Activated naive CD8-positive, alpha-beta T cell treated with anti-CD3 and anti-CD28 coated beads, Interleukin-2, amount 10 ng/mL, durations not matched to agents 7 days and 5 days (primary cell): ENCODE data around the gene KRT78. TPM values are rescaled to one million over a fixed set of nuclear protein-coding genes. Genes with fewer than 3 reads are reported as not detected.
A peak's percentile ranks its signal among the peaks of the same experiment; 100 is the strongest.
"Not testable (repeated sequence)": the region's sequence is repeated elsewhere in the genome, so short reads cannot be mapped to it uniquely, and the experiment has no call there.

Experiments
- ATAC-seq: fragments of 150-1000 bp; cut with Tn5 transposase; one replicate; pipeline ENCODE4 v1.10.0; 2021; ENCODE audit warnings: low read depth, moderate library complexity
- POLR2A ChIA-PET: fragments of 350-600 bp; sonication (Branson Sonifier 250); formaldehyde crosslinking; loops from one replicate; lab custom pipeline; 2021; ENCODE audit warnings: antibody characterized with exemption; lab: Charles Lee
- DNase-seq: peaks from one replicate; pipeline ENCODE4 v3.0.0; 2021
- H3K27ac Mint-ChIP-seq: one replicate; pipeline ENCODE4 v1.8.0; 2022; ENCODE audit warnings: mild to moderate bottlenecking, mixed read lengths
- H3K27me3 Mint-ChIP-seq: one replicate; pipeline ENCODE4 v1.8.0; 2022; ENCODE audit warnings: mild to moderate bottlenecking, moderate library complexity, mixed read lengths
- H3K36me3 Mint-ChIP-seq: one replicate; pipeline ENCODE4 v1.8.0; 2021; ENCODE audit warnings: mild to moderate bottlenecking, mixed read lengths
- H3K4me1 Mint-ChIP-seq: one replicate; pipeline ENCODE4 v1.8.0; 2021; ENCODE audit warnings: mixed read lengths
- H3K4me3 Mint-ChIP-seq: one replicate; pipeline ENCODE4 v1.8.0; 2022; ENCODE audit warnings: mild to moderate bottlenecking, moderate library complexity, mixed read lengths
- H3K9me3 Mint-ChIP-seq: one replicate; pipeline ENCODE4 v1.8.0; 2021; ENCODE audit warnings: mixed read lengths
- total RNA-seq, 2 experiments: library from RNA; stranded (reverse); gene quantifications; one replicate each; pipeline ENCODE4 v1.2.3, GENCODE V29; 2021

The KRT78 gene
- total RNA-seq, 2 experiments from 2014 or later: not detected

DNA sequence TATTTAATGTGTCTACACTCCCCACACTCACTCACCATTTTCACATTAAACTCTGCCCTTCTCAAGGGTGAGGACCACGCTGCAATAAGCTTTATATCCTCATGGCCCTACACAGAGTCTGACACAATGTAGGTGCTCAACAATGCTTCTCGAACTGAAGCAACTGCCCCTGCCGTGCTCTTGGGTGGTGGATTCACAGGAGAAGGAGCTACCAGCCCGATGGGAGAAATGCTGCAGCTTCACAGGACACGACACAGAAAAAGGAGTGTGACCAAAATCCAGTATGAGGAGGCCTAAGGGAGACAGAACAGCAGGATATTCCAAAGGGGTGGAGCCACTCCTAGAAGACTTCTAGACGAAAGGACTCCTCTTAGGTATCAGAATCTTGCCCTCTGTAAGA lies 46.4 kb downstream of the KRT78 start:
- Mint-ChIP-seq H3K4me1 (no peaks in the 10 kb centered on the region), H3K36me3 (no peaks in the 10 kb centered on the region), H3K4me3 (no peak overlapping the region), H3K27me3 (peaks cover 3% of the 10 kb centered on the region), H3K27ac (no peak overlapping the region), H3K9me3 (no peaks in the 10 kb centered on the region)
- POLR2A ChIA-PET: no interaction called here
- DNase-seq (no peak), ATAC-seq (no peak)

DNA sequence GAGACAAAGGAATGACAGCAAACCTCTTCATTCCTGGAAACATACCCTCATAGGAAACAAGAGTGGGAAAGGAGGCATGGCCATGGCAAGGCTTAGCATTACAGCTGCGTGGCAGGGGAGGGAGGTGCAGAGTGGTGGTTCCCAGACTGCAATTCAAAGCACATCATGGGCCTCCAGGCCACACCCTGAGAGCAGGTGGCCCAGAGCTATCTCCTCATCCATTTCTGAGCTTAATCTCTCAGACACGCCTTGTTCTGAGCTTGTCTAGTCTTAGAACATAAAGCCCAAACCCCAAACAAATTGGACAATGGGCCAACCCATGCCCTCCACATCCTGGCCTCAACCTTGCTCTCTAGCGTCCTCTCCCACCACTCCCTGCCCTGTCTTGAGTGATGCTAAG lies 47.0 kb downstream of the KRT78 start:
- Mint-ChIP-seq H3K27me3 (peaks cover 3% of the 10 kb centered on the region), H3K9me3 (no peaks in the 10 kb centered on the region), H3K4me3 (no peak overlapping the region), H3K36me3 (no peaks in the 10 kb centered on the region), H3K27ac (no peak overlapping the region), H3K4me1 (no peaks in the 10 kb centered on the region)
- DNase-seq (no peak), ATAC-seq (no peak)
- POLR2A ChIA-PET: interaction anchor here (0.6 kb wide), 1 partner anchor 62 kb away, joined by 4 read pairs; no protein-coding TSS in a partner anchor

DNA sequence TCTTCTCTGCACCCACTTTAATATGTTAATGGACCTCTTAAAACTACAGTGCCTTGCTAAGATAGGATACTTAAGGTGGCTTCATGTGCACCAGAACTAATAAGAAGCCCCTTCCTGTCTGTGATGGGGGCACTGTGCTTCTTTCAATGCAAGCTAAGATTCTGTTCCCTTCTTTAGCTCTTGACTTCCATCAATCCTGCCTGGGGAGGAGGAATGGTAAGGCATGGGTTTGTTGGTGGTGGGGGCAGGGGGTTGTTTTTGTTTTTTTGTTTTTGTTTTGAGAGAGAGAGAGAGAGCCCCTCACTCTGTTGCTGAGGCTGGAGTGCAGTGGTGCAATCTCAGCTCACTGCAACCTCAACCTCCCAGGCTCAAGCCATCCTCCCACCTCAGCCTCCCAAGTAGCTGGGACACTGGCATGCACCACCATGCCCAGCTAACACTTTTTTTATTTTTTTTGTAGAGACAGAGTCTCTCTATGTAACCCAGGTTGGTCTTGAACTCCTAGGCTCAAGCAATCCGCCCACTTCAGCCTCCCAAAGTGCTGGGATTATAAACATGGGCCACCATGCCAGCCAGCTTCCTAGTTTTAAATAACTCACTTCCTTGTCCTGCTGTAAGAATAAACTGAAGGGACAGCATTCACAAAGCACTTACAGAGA lies 48.4 kb downstream of the KRT78 start:
- ATAC-seq (no peak), DNase-seq (no peak)
- Mint-ChIP-seq H3K27me3 (no peaks in the 10 kb centered on the region), H3K9me3 (no peaks in the 10 kb centered on the region), H3K27ac (no peak overlapping the region), H3K36me3 (no peaks in the 10 kb centered on the region), H3K4me3 (no peak overlapping the region), H3K4me1 (no peaks in the 10 kb centered on the region)
- POLR2A ChIA-PET: no interaction called here

DNA sequence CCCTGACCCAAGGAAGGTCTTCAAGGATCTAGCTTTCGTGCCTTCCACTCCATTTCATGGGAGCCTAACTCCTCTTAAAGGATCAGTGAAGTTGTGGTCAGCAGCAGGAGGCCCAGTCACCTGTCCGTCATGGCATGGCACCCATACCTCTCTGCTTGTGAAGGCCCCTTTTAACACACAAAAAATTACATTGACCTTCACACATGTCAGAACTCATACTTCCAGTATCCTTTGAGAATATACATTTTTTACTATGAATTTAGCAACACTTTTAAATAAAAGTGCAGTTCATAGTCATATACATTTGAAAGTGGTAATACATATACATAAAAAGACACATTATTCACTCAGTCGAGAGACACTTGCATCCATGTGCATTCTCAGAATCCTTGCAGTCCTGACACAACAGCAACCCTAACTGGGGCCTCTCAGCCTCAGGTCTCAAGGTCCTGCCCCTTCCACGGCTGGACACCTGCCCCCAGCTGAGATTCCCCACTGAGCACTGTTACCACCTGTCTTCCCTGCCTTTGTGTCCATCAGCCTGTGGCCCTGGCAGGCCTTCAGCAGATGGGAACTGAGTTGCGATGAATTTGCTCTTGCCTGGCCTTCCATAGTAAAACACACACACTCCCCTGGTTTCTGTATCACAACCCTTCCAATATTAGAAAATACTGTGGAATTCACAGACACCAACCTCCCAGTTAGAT lies 49.1 kb downstream of the KRT78 start:
- H3K27me3 Mint-ChIP-seq: no peaks in the 10 kb centered on the region
- ATAC-seq: no peak
- peaks cover under 1% of the 10 kb centered on the region for H3K4me1 Mint-ChIP-seq
- no peak overlapping the region for H3K4me3 Mint-ChIP-seq
- no peak for DNase-seq
- no peak overlapping the region for H3K27ac Mint-ChIP-seq
- no peaks in the 10 kb centered on the region for H3K36me3 Mint-ChIP-seq
- POLR2A ChIA-PET: no interaction called here
- H3K9me3 Mint-ChIP-seq: no peaks in the 10 kb centered on the region

DNA sequence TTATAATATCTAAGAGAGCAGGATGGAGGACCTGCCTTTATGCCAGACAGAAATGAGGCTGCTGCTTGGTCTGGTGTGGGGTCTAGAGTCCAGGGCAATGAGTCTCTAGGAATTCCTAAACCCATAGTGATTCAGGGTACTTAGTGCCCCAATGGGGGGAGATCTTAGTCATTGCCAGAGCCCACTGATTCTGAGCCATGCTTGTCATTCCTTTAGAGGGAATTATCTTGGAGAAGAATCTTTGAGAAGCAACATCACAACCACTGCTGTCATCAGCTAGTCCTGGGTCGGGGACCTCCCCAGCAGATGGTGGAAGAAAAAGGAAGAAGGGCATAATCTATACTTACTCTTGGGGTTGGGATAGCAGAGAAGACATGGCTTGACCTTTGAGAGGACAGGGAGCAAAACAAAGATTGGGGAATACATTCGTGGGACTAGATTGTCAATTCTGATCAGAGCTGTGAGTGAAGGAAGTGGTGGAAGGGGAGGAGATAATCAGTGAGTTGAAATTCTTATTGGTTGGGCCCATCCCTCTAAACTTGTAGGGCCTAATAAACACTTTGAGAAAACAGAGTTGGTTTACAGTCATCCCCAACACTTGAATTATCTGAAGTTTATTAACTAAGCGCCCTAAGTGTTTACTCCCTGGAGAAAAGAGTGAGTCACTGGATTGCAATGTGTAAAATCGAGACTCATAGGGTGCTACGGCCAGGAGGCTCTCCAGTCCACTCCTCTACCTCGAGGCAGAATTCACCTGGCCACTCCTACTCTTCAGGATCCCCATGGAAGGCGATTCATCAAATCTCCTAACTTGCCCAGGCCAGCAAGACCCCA lies 49.9 kb downstream of the KRT78 start:
- ATAC-seq (no peak), DNase-seq (no peak)
- H3K4me1 Mint-ChIP-seq: peaks cover 8% of the 10 kb centered on the region
- H3K36me3 Mint-ChIP-seq: no peaks in the 10 kb centered on the region
- no peaks in the 10 kb centered on the region for H3K27me3 Mint-ChIP-seq
- H3K9me3 Mint-ChIP-seq: no peaks in the 10 kb centered on the region
- H3K27ac Mint-ChIP-seq: no peak overlapping the region
- POLR2A ChIA-PET: no interaction called here
- H3K4me3 Mint-ChIP-seq: no peak overlapping the region

DNA sequence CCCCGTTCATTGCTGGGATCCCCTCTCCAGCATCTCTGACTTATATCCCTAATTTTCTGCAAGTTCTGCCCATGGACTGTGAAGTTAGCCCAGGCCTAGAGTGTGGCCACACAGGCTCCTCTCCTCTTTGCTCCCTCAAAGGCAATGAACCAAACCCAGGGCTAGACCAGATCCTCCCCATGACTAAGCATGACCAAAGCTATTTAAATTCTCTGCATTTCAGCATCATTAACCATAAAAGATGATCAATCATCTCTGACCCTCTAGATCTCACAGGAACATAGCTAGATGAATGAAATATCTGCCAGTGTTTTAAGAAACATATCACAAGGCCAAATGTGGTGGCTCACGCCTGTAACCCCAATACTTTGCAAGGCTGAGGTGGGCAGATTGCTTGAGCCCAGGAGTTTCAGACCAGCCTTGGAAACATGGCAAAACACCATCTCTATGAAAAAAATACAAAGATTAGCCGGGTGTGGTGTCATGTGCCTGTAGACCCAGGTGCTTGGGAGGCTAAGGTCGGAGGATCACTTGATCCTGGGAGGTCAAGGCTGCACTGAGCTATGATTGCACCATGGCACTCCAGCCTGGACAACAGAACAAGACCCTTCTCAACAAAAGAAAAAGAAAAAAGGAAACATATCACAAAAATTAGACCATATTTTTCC lies 50.7 kb downstream of the KRT78 start:
- Mint-ChIP-seq H3K4me3 (no peak overlapping the region), H3K36me3 (no peaks in the 10 kb centered on the region), H3K9me3 (no peaks in the 10 kb centered on the region), H3K27ac (no peak overlapping the region), H3K27me3 (no peaks in the 10 kb centered on the region), H3K4me1 (peaks cover 8% of the 10 kb centered on the region)
- DNase-seq (no peak), ATAC-seq (no peak)
- POLR2A ChIA-PET: no interaction called here

DNA sequence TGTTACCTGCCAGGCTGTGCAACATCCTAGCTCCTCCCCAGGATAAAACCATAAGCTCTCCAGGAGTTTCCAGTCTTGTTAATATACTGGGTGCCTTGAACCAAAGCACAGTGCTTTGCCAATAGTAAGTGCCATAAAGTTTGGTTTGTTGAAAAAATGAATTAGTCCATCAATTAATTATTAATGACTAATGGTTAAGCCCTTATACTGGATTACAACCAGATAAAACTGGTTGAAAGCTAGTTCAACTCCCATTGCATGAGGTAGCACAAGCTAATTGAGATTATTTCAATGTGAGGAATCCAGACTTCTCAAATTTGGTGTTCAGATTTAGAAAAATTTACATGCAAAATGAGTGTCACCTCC lies 51.3 kb downstream of the KRT78 start:
- Mint-ChIP-seq H3K4me1 (peaks cover 10% of the 10 kb centered on the region), H3K27me3 (peaks cover 2% of the 10 kb centered on the region), H3K9me3 (no peaks in the 10 kb centered on the region), H3K27ac (no peak overlapping the region), H3K36me3 (no peaks in the 10 kb centered on the region), H3K4me3 (no peak overlapping the region)
- ATAC-seq: no peak
- DNase-seq: no peak
- POLR2A ChIA-PET: no interaction called here

DNA sequence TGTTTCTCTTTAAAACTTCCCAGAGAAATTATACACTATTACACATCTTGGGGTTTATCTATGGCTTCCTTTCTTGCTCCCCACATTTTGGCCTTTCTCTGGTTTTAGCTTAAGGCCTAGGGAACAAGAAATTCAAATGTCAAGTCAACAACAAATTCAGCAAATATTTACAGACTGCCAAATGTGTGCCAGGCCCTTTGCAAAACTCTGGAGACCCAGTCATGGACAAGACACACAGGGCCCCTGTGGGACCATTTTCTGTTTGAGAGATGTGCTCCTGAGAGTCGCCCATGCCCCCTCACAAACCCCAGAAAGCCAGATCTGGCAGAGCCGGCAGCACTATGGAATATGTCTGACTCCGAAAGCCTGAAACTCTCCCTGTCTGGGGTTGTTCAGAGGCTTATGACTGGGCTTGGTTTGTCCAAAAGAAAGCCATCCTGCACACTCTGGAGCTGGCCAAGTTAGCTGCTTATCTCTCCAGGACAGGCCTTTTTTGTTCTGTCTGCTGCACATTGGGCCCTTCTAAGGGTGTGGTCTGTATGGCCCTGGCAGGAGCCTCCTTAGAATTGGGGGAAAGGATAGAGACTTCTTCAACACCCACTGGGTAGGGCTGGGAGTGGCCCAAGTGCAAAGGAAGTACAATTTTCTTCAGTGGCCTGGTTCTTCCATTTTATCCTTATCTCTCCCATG lies 51.8 kb downstream of the KRT78 start:
- POLR2A ChIA-PET: no interaction called here
- Mint-ChIP-seq H3K9me3 (no peaks in the 10 kb centered on the region), H3K27me3 (peaks cover 4% of the 10 kb centered on the region), H3K4me3 (no peak overlapping the region), H3K4me1 (peaks cover 11% of the 10 kb centered on the region), H3K36me3 (no peaks in the 10 kb centered on the region), H3K27ac (no peak overlapping the region)
- DNase-seq (no peak), ATAC-seq (no peak)

DNA sequence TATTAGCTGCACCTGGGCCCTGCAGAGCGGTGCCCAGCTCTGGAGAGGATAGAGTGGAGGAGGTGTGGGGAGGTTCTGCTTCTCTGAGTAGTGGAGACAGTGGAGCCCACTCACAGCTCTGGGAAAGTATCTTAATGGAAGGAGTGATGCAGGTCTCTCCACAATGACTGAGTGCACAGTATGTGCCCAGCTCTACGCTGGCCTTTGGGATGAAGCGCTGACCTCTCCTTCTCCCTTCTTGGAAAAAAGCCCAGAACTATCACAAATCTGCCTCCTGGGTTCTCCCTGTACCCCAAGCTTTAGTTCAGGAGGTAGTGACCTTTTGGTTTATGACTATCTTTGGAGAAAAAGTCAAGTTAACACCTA lies 52.4 kb downstream of the KRT78 start:
- ATAC-seq (no peak), DNase-seq (no peak)
- Mint-ChIP-seq H3K36me3 (no peaks in the 10 kb centered on the region), H3K4me3 (no peak overlapping the region), H3K27ac (no peak overlapping the region), H3K9me3 (no peaks in the 10 kb centered on the region), H3K27me3 (peaks cover 4% of the 10 kb centered on the region), H3K4me1 (peaks cover 11% of the 10 kb centered on the region)
- POLR2A ChIA-PET: no interaction called here

DNA sequence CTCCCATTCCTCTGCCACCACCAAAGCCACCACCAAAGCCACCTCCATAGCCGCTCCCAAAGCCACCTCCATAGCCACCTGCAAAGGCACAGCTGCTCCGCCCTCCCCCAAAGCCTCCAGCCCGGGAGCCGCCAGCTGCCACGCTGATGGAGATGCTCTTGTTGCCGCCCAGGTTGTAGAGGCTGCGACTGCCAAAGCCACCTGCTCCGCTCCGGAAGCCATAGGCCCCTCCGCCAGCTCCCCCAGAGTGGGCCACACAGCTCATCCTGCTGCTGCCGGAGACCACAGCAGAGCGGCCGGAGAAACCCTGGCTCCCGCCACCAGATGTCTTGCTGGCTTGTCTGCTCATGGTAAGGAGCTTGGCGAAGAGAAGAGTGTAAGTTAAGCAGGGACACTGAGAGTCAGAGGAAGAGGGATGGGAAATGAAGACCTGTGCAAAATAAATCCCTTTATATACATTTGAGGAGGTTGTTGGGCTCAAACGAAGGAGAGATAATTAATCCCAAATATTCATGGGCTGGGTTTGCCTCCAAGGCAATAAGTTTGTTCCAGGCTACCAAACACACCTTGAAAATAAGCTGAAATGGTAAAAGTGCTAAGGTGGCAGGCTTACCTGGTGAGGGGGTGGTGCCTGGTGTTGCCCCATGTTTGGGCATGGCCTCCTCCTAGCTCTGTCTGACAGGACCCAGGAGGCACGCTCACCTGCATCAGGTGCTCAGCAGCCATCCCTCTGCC lies 52.9 kb downstream of the KRT78 start, which contains the start of gene KRT3:
Gene KRT3 (minus strand): TSS at position 424 of the 735 bp plus-strand sequence. CDS start 75 bp downstream, at position 349.
- Mint-ChIP-seq H3K36me3 (no peaks in the 10 kb centered on the region), H3K27ac (peak within 1 kb of the TSS; percentile 15), H3K9me3 (no peaks in the 10 kb centered on the region), H3K4me3 (no peak within 1 kb of the TSS), H3K27me3 (peaks cover 4% of the 10 kb centered on the region), H3K4me1 (peaks cover 11% of the 10 kb centered on the region)
- POLR2A ChIA-PET: no interaction called here
- no peak for ATAC-seq
- DNase-seq: no peak

DNA sequence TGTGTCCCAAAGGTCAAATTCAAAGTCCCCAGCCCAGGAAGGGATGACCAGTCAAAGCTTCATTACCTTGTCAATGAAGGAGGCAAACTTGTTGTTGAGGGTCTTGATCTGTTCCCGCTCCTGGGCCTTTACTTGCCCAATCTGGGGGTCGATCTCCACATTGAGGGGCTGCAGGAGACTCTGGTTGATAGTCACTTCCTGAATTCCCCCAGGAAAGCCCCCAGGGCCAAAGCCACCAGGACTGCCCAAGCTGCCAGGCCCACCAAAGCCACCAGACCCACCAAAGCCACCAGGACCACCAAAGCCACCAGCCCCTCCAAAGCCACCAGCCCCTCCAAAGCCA lies 53.5 kb downstream of the KRT78 start:
- H3K27me3 Mint-ChIP-seq, POLR2A ChIA-PET, DNase-seq, H3K4me3 Mint-ChIP-seq, ATAC-seq, H3K9me3 Mint-ChIP-seq, H3K36me3 Mint-ChIP-seq: not testable (repeated sequence)
- Mint-ChIP-seq H3K4me1 (peaks cover 13% of the 10 kb centered on the region), H3K27ac (peak overlapping the region; percentile 15)

DNA sequence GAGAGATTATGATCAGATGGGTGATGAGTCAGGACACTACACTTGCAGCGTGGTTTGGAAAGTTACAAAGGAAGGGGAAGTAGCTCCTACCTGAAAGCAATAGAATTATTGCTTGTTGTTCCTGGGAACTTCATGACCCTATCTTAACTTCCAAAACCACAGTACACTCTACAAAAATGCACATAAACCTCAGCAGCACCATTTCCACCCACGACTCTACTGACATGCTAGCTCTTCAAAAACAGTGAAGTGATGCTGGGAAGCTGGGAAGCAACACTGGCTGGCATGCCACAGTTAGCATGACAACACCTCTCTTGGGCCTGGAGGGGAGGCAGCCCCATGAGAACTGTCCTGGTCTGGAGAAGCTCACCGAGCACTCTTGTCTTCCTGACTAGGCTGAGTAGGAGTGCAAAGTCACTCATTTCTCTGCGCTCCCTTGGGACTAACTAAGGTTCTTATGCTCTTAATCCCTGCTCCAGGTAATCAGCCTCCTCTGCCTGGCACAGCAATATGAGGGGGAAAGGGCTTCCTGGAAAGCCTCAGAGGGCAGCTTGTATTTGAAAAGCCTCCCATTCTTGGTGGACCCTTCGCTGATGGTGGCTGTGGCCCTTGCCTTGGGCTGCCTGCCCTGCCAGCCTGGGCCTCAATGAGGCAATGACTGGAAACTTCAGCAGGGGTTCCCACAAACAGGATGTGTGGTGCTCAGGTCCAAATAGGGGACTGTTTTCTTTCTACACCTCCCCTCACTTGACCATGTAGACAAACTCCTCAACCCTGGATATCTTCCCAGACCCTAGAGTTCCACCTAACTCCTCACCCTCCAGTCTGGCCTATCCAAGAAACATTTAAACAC lies 54.1 kb downstream of the KRT78 start:
- POLR2A ChIA-PET: no interaction called here
- no peak overlapping the region for H3K4me3 Mint-ChIP-seq
- H3K36me3 Mint-ChIP-seq: no peaks in the 10 kb centered on the region
- peaks cover 14% of the 10 kb centered on the region for H3K27me3 Mint-ChIP-seq
- DNase-seq (no peak), ATAC-seq (no peak)
- H3K4me1 Mint-ChIP-seq: peaks cover 14% of the 10 kb centered on the region
- peak overlapping the region; percentile 15 for H3K27ac Mint-ChIP-seq
- no peaks in the 10 kb centered on the region for H3K9me3 Mint-ChIP-seq
